ENCODE data around the gene CYTH1. TPM values are rescaled to one million over a fixed set of nuclear protein-coding genes. Genes with fewer than 3 reads are reported as not detected.

Gene CYTH1
- total RNA-seq, 4 donors from 2014 or later = 42.1 to 86.7 (median 67.5) TPM

- WGBS, 2 donors = 88 to 89% methylated on average over 14 to 15 of the region's 15 CpGs
- Histone ChIP-seq H3K27me3 (no peaks in the 10 kb centered on the region), H3K9me3 (no peaks in the 10 kb centered on the region), H3K27ac (no peak overlapping the region), H3K36me3 (peaks cover 22 to 97% (median 51%) of the 10 kb centered on the region in 3 donors), H3K4me3 (no peak overlapping the region), H3K4me1 (peaks cover 0 to 8% (median 0%) of the 10 kb centered on the region in 3 donors)
- DNase-seq = no peak
- TF ChIP-seq POLR2A (IDR thresholded peaks at IDR 0.05) = no peak
- no peak for TF ChIP-seq CTCF (IDR thresholded peaks at IDR 0.05)
- intact Hi-C loops (cut with DNase I) = no loop called here
Observed at GRCh38 chr17:78692460-78693010, 89.5 kb downstream of the CYTH1 start.

GRCh38 chr17:78689029-78689428, 93.0 kb downstream of the CYTH1 start:
- DNase-seq = no peak
- Histone ChIP-seq H3K36me3 (peaks cover 19 to 93% (median 44%) of the 10 kb centered on the region in 3 donors), H3K27ac (no peak overlapping the region), H3K27me3 (no peaks in the 10 kb centered on the region), H3K9me3 (no peaks in the 10 kb centered on the region), H3K4me3 (no peak overlapping the region), H3K4me1 (no peaks in the 10 kb centered on the region)
- intact Hi-C loops (cut with DNase I) = no loop called here
- TF ChIP-seq POLR2A (IDR thresholded peaks at IDR 0.05) (no peak), CTCF (IDR thresholded peaks at IDR 0.05) (peak in 2 of 6 experiments; percentile 8 to 32)
- WGBS, 2 donors = 94 to 100% methylated on average over 2 of the region's 2 CpGs

GRCh38 chr17:78687944-78688343, 94.1 kb downstream of the CYTH1 start:
- H3K27me3 ChIP-seq = no peaks in the 10 kb centered on the region
- H3K9me3 ChIP-seq = no peaks in the 10 kb centered on the region
- no peak overlapping the region for H3K4me3 ChIP-seq
- no peaks in the 10 kb centered on the region for H3K4me1 ChIP-seq
- peaks cover 13 to 93% (median 39%) of the 10 kb centered on the region in 3 donors for H3K36me3 ChIP-seq
- no peak for TF ChIP-seq POLR2A (IDR thresholded peaks at IDR 0.05)
- TF ChIP-seq CTCF (IDR thresholded peaks at IDR 0.05) = no peak
- DNase-seq = no peak
- H3K27ac ChIP-seq = no peak overlapping the region
- intact Hi-C loops (cut with DNase I) = no loop called here
- 93 to 94% methylated on average over 7 of the region's 7 CpGs for WGBS, 2 donors

- H3K27me3 ChIP-seq = no peaks in the 10 kb centered on the region
- H3K4me1 ChIP-seq = peaks cover 0 to 5% (median 3%) of the 10 kb centered on the region in 3 donors
- peaks cover 10 to 93% (median 31%) of the 10 kb centered on the region in 3 donors for H3K36me3 ChIP-seq
- no peak overlapping the region for H3K27ac ChIP-seq
- WGBS, 2 donors = 78 to 82% methylated on average over 3 of the region's 3 CpGs
- no peak for DNase-seq
- intact Hi-C loops (cut with DNase I) = no loop called here
- no peak overlapping the region for H3K4me3 ChIP-seq
- TF ChIP-seq POLR2A (IDR thresholded peaks at IDR 0.05) = no peak
- TF ChIP-seq CTCF (IDR thresholded peaks at IDR 0.05) = no peak
- H3K9me3 ChIP-seq = no peaks in the 10 kb centered on the region
Observed at GRCh38 chr17:78687125-78687524, 94.9 kb downstream of the CYTH1 start.

GRCh38 chr17:78684026-78684425, 98.0 kb downstream of the CYTH1 start:
- H3K9me3 ChIP-seq = no peaks in the 10 kb centered on the region
- intact Hi-C loops (cut with DNase I) = no loop called here
- H3K36me3 ChIP-seq = peaks cover 15 to 87% (median 27%) of the 10 kb centered on the region in 3 donors
- TF ChIP-seq CTCF (IDR thresholded peaks at IDR 0.05) (no peak), POLR2A (IDR thresholded peaks at IDR 0.05) (no peak)
- no peak for DNase-seq
- H3K27ac ChIP-seq = no peak overlapping the region
- no peak overlapping the region for H3K4me3 ChIP-seq
- 66 to 94% methylated on average over 4 to 6 of the region's 6 CpGs for WGBS, 2 donors
- H3K4me1 ChIP-seq = peaks cover 0 to 17% (median 8%) of the 10 kb centered on the region in 3 donors
- H3K27me3 ChIP-seq = no peaks in the 10 kb centered on the region
